SH-SY5Y (cell line): Measurements from ENCODE around the gene CYTH4.

Source experiments
- GATA2 ChIP-seq: IDR thresholded peaks from 2 replicates; pipeline ENCODE4 v1.6.1; 2011; ENCODE audit warnings: mild to moderate bottlenecking, low read depth, low read length
- GATA3 ChIP-seq: IDR thresholded peaks from 2 replicates; pipeline ENCODE4 v1.6.1; 2011; ENCODE audit warnings: low read depth, mild to moderate bottlenecking, low read length, moderate library complexity

Gene CYTH4

GRCh38 chr22:37273126-37273845, 9.0 kb upstream of the CYTH4 start:
- TF ChIP-seq GATA3 (no peak), GATA2 (no peak)

DNA sequence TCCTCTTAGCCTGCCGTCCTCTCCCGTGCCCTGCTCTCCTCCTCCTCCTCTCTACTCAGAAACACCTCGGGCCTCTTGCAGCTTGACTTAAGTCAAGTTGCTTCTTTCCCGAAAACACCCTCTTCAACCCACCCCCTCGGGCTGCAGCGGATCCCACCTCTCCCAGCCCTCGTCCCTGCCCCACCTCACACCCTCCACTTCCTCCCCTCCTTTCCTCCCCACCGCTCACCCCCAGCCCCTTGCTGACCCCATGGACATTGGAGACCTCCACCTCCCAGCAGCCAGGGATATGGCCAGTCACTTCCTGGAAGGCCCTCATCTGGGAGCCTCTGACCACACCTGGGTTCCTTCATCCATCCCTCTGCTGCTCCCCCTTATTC, 8.5 kb upstream of the CYTH4 start:
- TF ChIP-seq GATA2 (no peak), GATA3 (no peak)

GRCh38 chr22:37274380-37274862, 7.9 kb upstream of the CYTH4 start:
- TF ChIP-seq GATA2 (no peak), GATA3 (no peak)

GRCh38 chr22:37275134-37275533, 7.2 kb upstream of the CYTH4 start:
- TF ChIP-seq GATA2 (no peak), GATA3 (no peak)

DNA sequence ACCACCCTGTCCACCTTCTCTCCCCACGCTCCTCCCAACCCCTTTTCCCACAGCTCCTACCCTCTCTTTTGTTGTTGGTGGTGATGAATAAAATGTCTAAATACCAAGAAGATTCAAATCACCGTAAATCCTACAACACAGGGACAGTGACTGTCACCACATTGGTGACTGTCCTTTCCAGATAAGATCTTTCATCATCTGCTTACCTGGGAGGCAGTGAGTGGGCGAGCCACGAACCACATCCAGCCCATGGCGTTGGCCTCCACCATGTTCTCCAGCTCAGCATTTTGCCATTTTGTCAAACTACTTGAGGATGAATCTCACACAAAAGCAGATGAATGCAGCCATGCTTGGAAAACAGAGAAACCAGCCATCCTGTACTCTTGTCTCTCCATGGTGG, 6.7 kb upstream of the CYTH4 start:
- TF ChIP-seq GATA3 (no peak), GATA2 (no peak)

DNA sequence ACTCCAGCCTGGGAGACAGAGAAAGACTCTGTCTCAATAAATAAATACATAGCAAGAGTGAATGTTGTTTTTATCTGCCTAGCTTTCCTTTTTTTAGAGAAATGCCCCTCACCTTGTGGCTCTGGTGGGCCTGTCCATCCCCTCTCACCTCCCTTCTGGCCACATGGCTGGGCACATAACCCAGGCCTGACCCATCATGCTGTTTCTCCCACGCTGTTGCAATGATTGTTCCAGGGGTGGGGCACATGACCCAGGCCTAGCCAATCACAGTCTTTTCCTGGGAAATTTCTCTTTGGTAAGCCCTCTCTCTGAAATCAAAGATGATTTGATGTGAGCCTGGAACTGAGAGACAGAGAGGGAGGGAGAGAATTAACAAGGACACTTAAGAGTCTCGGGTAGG, 5.5 kb upstream of the CYTH4 start:
- TF ChIP-seq GATA3, result no peak
- no peak for TF ChIP-seq GATA2

DNA sequence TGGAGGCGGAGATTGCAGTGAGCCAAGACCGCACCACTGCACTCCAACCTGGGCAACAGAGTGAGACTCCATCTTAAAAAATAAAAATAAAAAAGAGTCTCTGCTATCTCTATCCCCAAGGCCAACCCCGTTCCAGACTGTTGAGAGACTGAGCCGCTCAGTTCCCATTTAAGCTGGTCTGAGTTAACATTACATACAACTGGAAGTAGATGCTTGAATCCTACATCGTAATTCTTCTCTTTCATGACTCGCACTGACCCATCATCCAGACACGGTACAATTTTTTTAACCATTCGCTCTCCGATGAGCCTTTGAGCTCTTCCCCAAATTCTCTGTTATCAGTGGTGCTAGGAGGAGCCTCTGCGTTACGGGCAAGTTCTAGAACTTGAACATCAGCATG, 4.9 kb upstream of the CYTH4 start:
- TF ChIP-seq GATA3, result no peak
- no peak for TF ChIP-seq GATA2

GRCh38 chr22:37278261-37278660, 4.0 kb upstream of the CYTH4 start:
- no peak for TF ChIP-seq GATA3
- no peak for TF ChIP-seq GATA2

DNA sequence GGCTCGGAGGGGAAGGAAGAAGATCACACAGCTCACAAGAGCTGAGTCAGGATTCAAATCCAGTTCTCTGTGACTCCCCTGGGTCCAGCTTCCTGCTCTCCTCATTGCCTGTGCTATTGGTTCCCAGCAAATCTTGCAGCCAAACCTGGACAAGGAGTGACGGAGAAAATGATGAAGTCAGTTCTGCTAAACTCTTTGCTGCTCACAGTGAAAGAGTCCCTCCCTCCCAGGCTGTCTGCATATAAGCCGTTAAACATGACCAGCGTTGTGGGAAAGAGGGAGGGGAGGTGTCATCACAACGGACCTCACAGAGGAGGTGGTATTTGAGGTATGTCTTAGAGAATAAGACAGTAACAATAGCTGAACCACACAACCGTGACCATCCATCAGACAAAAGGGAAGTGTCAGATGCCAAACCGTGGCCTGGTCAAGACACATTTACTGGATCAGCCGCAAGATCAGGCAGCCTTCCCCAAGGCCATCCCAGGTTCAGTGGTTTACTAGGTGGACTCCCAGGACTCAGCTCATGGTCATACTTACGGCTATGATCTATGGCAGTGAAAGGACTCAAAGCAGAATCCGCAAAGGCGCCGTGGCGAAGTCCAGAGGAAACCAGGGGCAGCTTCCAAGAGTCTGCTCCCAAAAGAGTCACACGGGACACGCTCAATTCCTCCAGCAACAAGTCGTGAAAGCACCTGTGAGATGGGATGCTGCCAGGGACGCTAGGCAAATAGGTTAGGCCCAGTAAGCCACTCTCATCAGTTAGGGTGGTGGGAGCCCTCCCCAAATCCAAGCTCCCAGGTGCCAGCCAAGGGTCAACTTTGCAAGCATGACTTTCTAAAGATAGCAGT, 2.8 kb upstream of the CYTH4 start:
- TF ChIP-seq GATA3, result no peak
- TF ChIP-seq GATA2, result no peak

DNA sequence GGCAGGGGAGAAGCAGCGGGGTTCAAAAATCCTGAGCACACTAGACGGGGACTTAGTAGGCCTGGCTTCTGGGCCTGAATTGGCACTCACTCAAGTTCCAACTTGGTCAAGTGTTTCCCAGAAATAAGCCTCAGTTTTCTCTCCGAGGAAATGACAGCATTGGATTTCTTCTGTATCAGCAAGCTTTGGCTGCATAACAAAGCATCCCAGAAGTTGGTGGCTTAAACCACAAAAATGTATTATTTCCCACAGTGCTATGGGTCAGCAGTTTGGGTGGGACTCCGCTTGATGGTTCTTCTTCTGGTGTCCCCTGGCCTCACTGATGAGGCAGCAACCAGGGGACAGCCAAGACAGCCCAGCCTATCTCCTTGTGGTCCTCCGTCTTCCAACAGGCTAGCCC, 1.6 kb upstream of the CYTH4 start:
- TF ChIP-seq GATA2 (no peak), GATA3 (no peak)

DNA sequence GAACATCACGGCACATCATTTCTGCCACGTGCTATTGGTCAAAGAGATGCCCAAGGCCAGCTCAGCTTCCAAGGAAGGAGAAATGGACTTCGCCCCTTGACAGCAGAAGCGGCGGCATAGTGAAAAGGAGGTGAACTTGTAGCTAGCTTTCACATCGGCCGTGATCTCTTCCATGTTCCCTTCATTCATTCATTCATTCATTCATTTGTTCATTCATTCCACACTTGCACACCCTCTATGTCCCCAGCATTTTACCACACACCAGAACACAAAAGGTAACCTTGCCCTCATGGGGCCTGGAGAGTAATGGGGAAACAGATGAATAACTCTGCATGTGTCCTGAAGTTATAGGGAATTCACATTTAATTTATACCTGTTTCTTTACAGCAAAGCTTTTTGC, 1.1 kb upstream of the CYTH4 start:
- TF ChIP-seq GATA3 (no peak), GATA2 (no peak)

DNA sequence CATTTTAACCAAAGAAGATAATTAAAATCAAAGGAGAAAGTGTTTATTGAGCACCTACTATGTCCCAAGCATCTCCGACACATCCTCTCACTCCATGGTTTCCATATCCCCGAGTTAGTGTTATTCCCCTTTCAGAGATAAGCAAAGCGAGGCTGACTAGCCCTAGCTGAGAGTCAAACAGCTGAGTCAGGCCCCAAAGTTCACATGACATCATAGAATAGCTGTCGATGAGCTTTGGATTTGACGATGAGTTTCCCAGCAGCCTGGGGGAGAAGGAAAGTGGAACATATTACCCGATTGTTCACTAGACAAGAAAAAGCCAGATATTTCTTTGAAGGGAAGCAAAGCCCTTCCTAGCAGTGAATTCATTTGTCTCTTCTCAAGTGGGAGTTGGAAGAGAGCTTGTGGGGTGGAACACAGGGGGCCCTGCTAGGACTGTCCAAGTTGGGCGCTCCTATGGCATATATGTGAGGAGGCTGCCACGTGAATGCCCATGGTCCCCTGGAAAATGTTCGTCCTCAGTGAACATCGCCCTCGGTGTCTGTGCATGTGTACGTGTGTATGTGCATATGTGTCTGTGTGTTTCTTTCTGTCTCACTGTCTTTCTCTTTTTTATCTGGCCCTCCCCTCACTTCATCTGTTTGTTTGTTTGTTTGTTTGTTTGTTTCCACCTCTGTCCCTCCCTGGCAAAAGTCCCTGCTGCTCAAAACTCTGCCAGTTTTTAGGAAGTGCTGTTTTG, 493 bp upstream of the CYTH4 start:
- TF ChIP-seq GATA3 (no peak), GATA2 (no peak)

DNA sequence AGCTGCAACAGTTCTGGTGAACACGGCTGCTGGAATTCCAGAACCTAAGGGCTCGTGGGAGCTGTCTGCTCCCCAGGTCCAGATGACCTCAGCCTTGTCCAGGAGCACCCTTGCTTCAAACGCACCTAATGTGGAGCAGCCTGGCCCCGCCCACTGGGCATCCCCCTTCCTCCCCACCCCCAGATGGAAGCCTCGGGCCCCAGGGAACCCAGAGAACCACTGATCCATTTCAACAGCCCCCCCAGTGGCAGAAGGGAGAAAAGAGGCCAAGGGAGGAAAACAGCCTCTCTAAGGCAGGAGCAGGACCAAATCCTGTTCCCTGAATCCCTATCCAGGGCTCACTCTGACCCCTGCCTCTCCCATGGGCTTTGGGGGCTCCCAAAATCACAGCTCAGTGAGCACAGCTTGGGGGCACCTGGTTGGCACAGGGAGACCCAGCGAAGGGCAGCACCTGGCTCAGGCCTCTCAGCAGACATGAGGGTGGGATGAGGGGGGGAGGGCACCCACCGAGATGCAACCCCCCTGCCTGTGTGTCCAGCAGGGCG, 1.2 kb downstream of the CYTH4 start:
- TF ChIP-seq GATA3, result no peak
- no peak for TF ChIP-seq GATA2
